Fibroblast of mammary gland (primary cell): ENCODE results near the gene RNF166.

ENCODE experiments used
- DNase-seq: peaks from one replicate; pipeline ENCODE4 v3.0.0-alpha.2; 2010; ENCODE audit warnings: low read depth
- H3K4me3 ChIP-seq: 2 replicates; pipeline ENCODE4 v1.5.1; 2011; ENCODE audit warnings: low read depth, mild to moderate bottlenecking, low read length, moderate library complexity; ENCODE audit not compliant: control insufficient read depth
- CTCF ChIP-seq: conservative IDR thresholded peaks from 2 replicates; pipeline ENCODE4 v1.5.1; 2011; ENCODE audit warnings: low read depth, low read length, inconsistent platforms; ENCODE audit not compliant: control insufficient read depth, insufficient read depth

The RNF166 gene

GRCh38 chr16:88686439-88687253 is 19.6 kb downstream of the RNF166 start, which contains the start of gene SNAI3:
Gene SNAI3 (minus strand): TSS chr16:88686507. CDS start chr16:88686406, 101 bp downstream.
- DNase-seq: peak; percentile 46
- H3K4me3 ChIP-seq: peak within 1 kb of the TSS; percentile 33
- TF ChIP-seq CTCF: no peak

- DNase-seq: no peak
- H3K4me3 ChIP-seq: peak overlapping the region; percentile 33
- no peak for TF ChIP-seq CTCF
Observed at GRCh38 chr16:88686062-88686438, 20.2 kb downstream of the RNF166 start.

GRCh38 chr16:88685156-88686061 is 20.8 kb downstream of the RNF166 start:
- peak; percentile 77 for TF ChIP-seq CTCF
- peak; percentile 69 for DNase-seq
- peak overlapping the region; percentile 33 for H3K4me3 ChIP-seq

GRCh38 chr16:88684569-88685155 is 21.5 kb downstream of the RNF166 start:
- no peak for DNase-seq
- no peak overlapping the region for H3K4me3 ChIP-seq
- TF ChIP-seq CTCF: no peak

GRCh38 chr16:88681709-88682451 is 24.3 kb downstream of the RNF166 start:
- no peak for TF ChIP-seq CTCF
- H3K4me3 ChIP-seq: no peak overlapping the region
- no peak for DNase-seq
